GM19397 (cell line): Measurements from ENCODE around the gene KCNMA1.

Source experiments
- ATAC-seq: cut with Tn5 transposase; IDR thresholded peaks from one replicate; pipeline ENCODE4 v1.9.1; 2021; ENCODE audit warnings: mild to moderate bottlenecking, moderate library complexity; ENCODE audit not compliant: unreplicated experiment

Gene KCNMA1

GRCh38 chr10:77149001-77149400 lies 488.6 kb downstream of the KCNMA1 start:
- no peak for ATAC-seq

DNA sequence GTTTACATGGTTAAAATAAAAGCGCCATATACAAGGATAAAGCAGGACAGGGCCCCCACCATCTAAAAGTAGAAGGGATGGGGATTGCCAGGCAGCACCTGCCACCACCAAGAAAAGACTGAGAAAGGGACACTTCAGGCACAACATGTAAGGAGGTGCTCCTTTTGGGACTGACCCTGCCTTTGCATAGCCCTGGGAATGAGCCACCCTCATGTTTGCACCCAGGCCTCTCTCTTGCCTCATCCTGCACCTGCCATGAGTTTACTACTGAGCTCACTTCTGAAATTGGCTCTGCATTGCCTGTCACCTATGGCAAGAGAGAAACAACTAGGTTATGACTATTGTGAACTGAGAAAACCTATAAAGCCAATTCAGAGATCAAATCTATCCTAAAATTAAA lies 489.7 kb downstream of the KCNMA1 start:
- no peak for ATAC-seq

- ATAC-seq, result no peak
These were observed 490.8 kb downstream of the KCNMA1 start for GRCh38 chr10:77146712-77147336.

- no peak for ATAC-seq
These were observed 493.0 kb downstream of the KCNMA1 start for GRCh38 chr10:77144656-77145055.

GRCh38 chr10:77139252-77140160 lies 498.1 kb downstream of the KCNMA1 start:
- ATAC-seq, result no peak

- no peak for ATAC-seq
These were observed 499.1 kb downstream of the KCNMA1 start for GRCh38 chr10:77138541-77138940.

DNA sequence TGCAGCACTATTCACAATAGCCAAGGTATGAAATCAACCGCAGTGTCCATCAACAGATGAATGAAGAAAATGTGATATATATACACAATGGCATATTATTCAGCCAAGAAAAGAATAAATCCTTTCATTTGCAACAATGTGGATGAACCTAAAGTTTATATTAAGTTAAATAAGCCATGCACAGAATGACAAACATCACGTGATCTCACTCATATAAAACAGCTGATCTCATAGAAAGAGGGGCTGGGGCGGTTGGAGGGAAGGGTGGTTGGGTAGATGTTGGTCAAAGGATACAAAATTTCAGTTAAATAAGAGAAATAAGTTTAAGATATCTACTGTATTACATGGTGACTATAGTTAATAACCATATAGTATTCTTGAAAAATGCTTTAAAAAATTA lies 502.1 kb downstream of the KCNMA1 start:
- ATAC-seq, result no peak

DNA sequence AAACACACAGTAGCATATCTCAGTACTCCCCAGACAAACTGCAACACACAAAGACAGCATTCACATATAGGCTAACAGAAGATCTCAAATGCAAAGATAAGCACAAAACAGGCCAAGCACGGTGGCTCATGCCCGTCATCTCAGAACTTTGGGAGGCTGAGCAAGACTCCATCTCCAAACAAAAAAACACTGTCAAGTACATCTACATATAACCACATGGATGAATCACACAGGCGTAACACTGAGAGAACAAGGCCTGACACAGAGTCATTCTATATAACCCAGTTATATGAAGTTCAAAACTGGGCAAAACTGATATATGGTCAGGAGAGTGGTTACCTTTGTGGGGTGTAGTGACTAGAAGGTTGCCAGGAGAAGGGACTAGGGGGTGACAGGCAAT lies 506.4 kb downstream of the KCNMA1 start:
- ATAC-seq, result no peak

GRCh38 chr10:77127243-77127642 lies 510.4 kb downstream of the KCNMA1 start:
- no peak for ATAC-seq

DNA sequence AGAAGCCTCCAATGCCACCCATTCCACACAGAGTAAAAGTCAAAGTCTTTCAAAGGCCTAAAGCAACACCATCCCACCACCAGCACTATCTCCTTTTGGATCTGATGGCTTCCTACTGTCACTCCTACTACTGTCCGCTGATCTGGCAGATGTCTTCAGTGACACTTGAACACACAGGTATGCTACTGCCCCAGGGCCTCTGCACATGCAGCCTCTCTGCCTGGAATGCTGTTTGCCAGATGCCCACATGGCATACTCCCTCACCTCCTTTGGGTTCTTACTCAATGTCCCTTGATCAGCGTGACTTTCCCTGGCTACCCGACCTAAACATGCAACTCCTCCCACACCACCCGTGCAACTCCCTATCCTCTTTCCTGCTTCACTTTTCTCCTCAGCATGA lies 512.4 kb downstream of the KCNMA1 start:
- no peak for ATAC-seq

DNA sequence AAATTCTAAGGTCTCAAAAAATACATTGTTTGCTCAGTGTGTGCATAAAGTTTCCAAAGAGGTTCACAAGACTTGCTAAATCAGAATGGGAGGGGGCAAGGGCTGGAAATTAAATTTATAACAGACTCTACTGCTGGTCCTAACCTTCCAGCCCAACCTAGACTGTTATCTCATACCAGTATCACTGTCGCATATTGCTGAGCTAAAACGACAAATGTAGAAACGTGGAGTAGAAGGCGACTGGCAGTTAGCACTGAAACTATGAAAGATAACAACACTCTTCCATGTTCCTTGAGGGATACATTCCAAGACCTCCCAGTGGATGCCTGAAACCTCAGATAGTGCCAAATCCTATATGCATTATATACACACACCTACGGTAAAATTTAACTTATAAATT lies 514.3 kb downstream of the KCNMA1 start:
- ATAC-seq, result no peak

DNA sequence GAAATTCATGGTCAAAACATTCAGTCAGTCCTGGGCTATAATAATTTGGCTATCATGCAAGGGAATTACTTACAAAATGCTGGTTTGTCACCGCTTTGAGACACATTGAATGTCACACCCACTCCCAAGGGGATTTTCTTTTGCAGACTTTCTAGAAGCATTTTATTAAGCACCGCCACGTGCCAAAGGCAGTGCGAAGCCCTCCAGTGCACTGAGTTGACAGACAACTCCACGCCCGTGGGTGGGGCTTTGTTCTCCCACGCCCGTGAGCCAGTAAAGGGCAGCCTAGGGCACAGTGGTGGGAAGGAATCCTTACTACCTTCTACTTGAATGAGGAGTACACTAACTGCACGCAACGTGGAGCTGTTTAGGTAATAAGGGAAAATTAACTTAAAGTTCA lies 515.8 kb downstream of the KCNMA1 start:
- ATAC-seq, result no peak

DNA sequence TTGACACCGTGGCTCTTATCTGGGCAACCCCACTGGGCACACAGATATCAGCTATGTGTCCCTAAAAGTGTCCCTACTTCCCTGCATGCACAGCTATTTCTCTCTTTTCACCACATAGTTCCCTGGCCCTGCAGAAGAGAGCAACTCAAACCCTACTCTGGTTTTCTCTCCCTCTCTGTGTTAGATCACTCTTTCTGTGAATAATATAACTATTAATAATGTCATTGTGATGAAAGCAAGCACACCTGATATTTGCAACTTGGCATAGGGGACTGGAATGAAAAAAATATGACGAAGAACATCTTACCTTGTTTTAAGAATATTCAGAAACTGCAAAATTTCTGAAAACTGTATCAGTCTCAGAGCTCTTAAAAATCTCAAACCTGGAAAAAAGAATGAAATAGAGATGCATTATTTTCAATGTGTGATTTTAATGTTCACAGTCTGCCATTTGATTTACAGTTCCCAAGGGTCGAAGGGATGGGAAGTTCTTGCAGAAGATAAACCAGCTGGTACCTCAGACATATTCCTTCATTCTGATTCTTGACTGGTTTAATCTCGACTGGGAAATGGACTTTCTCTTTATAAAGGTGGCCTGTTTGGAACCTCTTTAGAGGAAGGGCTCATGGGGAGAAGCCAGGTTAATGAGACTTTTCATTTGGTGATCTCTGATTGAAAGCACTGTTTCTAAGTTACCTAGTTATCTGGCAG lies 516.8 kb downstream of the KCNMA1 start:
- ATAC-seq, result no peak

- no peak for ATAC-seq
These were observed 517.6 kb downstream of the KCNMA1 start for GRCh38 chr10:77120012-77120411.

DNA sequence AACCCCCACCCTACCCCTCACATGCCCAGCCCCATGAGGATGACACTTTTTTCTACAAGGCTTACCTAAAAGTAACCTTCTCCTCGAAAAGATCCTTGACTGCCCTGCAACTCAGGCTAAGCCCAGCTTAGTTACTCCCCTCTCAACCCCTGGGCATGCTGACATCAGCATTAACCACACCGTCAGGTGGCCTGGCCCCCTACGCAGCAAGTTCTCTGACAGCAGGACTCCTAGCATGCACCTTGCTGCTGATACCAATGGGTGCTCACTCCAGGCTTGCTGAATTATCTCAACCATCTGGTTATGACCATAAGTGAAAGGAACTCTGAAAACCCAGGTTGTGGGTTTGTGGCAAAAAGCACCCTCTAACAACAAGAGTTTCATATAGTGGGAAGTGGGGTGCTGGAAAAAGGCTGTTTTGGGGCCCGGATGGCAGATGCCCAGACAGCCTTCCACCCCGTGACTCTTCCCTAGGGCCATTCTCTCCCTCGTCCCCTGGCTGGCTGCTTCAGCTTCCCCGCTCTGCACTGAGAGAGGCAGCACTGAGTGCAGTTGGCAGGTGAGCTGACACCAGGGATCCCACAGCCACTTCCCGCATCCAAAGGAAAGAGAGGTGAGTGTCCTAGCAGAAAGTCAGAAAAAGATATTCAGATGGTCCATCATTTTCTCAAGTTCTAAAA lies 518.9 kb downstream of the KCNMA1 start:
- no peak for ATAC-seq

DNA sequence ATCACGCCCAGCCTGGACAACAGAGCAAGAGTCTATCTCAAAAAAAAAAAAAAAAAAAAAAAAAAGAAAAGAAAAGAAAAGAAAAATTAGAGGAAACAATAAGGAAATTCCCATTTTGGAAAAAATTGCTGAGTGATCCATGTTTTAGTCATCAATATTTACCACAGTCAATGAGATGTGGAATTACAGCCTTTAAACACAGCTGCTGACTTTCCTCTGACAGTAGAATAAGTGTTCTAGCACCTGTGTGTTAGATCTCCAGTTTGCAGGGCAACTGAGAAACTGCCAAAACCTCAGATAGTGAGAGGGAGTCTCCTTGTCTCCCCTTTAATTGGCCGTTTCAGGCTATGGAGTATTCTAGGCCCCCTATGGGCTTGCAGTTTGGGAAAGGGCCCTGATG lies 520.1 kb downstream of the KCNMA1 start:
- ATAC-seq, result no peak

DNA sequence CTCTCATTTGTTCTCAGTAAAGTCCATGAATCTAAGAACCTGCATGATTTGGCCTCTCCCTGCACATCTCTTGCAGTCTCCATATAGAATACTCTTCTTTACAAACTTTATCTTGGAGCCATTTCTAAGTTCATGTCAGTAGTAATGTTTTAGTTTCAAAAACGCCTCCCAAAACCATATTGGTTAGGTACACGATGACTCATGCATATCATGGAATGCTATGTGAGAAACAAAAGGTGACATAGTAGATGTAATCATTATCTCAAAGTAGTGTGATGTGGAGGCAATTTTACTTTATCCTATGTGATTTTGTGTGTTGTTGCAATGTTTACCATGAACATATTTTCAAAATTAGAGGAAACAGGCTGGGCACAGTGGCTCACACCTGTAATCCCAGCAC lies 520.7 kb downstream of the KCNMA1 start:
- ATAC-seq, result no peak

DNA sequence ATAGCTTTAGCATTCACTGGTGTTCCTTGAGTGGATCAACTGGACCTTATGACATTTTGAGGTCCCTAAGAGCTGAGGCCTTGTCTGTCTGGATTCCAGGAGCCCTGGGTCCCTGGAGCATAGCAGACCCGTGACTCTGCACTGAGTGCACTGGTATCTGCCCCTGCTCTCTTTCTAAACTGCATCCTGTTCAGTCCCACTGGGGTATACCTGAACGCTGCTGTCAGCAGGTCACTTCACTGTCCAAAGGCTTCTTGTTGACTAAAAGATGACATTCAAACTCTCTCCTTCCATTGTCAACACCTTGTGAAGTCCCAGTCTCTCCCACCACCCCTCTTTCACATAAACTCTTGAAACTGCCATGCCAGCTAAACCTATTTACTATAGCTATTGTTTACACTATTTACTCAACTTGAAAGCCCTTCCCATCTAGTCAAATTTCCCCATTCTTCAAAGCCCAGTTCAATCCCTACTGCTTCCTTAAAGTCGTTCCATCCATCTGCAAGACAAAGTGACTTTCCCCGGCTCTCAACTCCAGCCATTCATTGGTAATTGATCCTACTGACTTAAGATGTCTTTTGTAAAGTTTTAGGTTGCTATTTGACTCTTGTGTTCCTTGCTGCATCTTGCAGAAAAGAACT lies 523.3 kb downstream of the KCNMA1 start:
- ATAC-seq, result no peak

- peak; percentile 55 for ATAC-seq
These were observed 525.7 kb downstream of the KCNMA1 start for GRCh38 chr10:77111611-77112550.

DNA sequence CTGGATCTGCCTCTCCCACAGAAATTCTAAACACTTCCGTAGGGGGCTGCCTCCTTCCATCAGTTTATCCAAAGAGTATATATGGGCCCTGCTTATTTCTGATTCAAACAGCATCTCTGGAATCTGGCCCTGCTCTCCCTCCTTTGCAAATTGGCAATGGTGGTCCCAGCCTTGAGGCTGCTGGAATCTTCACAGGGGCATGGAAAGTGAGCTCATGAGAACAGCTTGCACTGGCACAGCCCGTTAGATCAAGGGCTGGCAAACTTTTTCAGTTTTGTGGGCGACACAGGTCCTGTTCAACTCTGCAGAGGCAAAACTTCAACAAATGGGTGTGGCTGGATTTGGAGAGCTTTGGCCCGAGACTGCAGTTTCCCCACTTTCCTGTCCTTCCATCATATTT lies 526.9 kb downstream of the KCNMA1 start:
- no peak for ATAC-seq
